Neuronal stem cell (in vitro differentiated cells): ENCODE results near the gene TAS2R19.

Source experiments
- DNase-seq: peaks from one replicate; pipeline ENCODE4 v3.0.0-alpha.2; 2013; ENCODE audit warnings: low spot score
- H2AFZ ChIP-seq: one replicate; pipeline ENCODE4 v1.6.1; 2013; ENCODE audit warnings: mild to moderate bottlenecking, low read length, inconsistent platforms
- H2AK5ac ChIP-seq: 2 replicates; pipeline ENCODE4 v1.6.1; 2013; ENCODE audit warnings: low read depth, mild to moderate bottlenecking, inconsistent platforms, low read length, moderate library complexity, mixed read lengths
- H2BK120ac ChIP-seq: 2 replicates; pipeline ENCODE4 v1.6.1; 2013; ENCODE audit warnings: low read depth, mild to moderate bottlenecking, inconsistent platforms, low read length, moderate library complexity, mixed read lengths
- H2BK12ac ChIP-seq: one replicate; pipeline ENCODE4 v1.6.1; 2013; ENCODE audit warnings: low read length, inconsistent platforms
- H2BK15ac ChIP-seq: 2 replicates; pipeline ENCODE4 v1.6.1; 2013; ENCODE audit warnings: mild to moderate bottlenecking, low read length, inconsistent platforms, mixed read lengths
- H2BK5ac ChIP-seq: one replicate; pipeline ENCODE4 v1.6.1; 2013; ENCODE audit warnings: inconsistent platforms, mild to moderate bottlenecking, low read length, moderate library complexity
- H3K14ac ChIP-seq: one replicate; pipeline ENCODE4 v1.6.1; 2013; ENCODE audit warnings: low read length, inconsistent platforms
- H3K18ac ChIP-seq: 2 replicates; pipeline ENCODE4 v1.6.1; 2013; ENCODE audit warnings: low read length, inconsistent platforms
- H3K23ac ChIP-seq: 2 replicates; pipeline ENCODE4 v1.6.1; 2013; ENCODE audit warnings: low read depth, mild to moderate bottlenecking, mixed read lengths, low read length, inconsistent platforms; ENCODE audit not compliant: poor library complexity
- H3K27ac ChIP-seq: replicated peaks from 3 replicates; pipeline ENCODE4 v1.5.1; 2013; ENCODE audit warnings: low read length, inconsistent platforms
- H3K27me3 ChIP-seq, 3 experiments: 2 replicates each; pipeline ENCODE4 v1.6.1; 2013; ENCODE audit warnings: low read length in 3 of 3, mild to moderate bottlenecking in 2 of 3, inconsistent platforms in 1 of 3, low read depth in 1 of 3, mixed read lengths in 1 of 3, moderate library complexity in 1 of 3; ENCODE audit not compliant: control insufficient read depth in 3 of 3, insufficient read depth in 3 of 3
- H3K36me3 ChIP-seq, 2 donors: replicated peaks in 1 of 2; 2 replicates each; pipeline ENCODE4 v1.6.1; 2013; ENCODE audit warnings: low read length in 2 of 2; ENCODE audit not compliant: control insufficient read depth in 2 of 2, insufficient read depth in 2 of 2
- H3K4ac ChIP-seq: 2 replicates; pipeline ENCODE4 v1.6.1; 2013; ENCODE audit warnings: inconsistent platforms, mild to moderate bottlenecking, low read length, moderate library complexity
- H3K4me1 ChIP-seq, 2 donors: 1 replicate in 1 of 2; 2 replicates in 1 of 2; pipeline ENCODE4 v1.6.1; 2013; ENCODE audit warnings: low read length in 2 of 2, low read depth in 1 of 2; ENCODE audit not compliant: control insufficient read depth in 2 of 2, insufficient read depth in 1 of 2
- H3K4me2 ChIP-seq: one replicate; pipeline ENCODE4 v1.6.1; 2013; ENCODE audit warnings: mild to moderate bottlenecking, low read length, inconsistent platforms; ENCODE audit not compliant: insufficient read depth, poor library complexity, severe bottlenecking
- H3K4me3 ChIP-seq, 2 donors: 2 replicates each; pipeline ENCODE4 v1.5.1; 2013; ENCODE audit warnings: low read length in 2 of 2, mild to moderate bottlenecking in 2 of 2, inconsistent platforms in 1 of 2, moderate library complexity in 1 of 2
- H3K79me1 ChIP-seq: one replicate; pipeline ENCODE4 v1.6.1; 2013; ENCODE audit warnings: low read depth, mild to moderate bottlenecking, inconsistent platforms, low read length, moderate library complexity
- H3K9ac ChIP-seq: one replicate; pipeline ENCODE4 v1.6.1; 2013; ENCODE audit warnings: mild to moderate bottlenecking, low read depth, low read length, inconsistent platforms; ENCODE audit not compliant: poor library complexity
- H3K9me3 ChIP-seq, 2 donors: replicated peaks in 1 of 2; 2 replicates each; pipeline versions ENCODE3 to v1.6.1; 2013; ENCODE audit warnings: low read length in 2 of 2, mild to moderate bottlenecking in 2 of 2, inconsistent platforms in 1 of 2, low read depth in 1 of 2, mixed read lengths in 1 of 2, moderate library complexity in 1 of 2; ENCODE audit not compliant: control insufficient read depth in 2 of 2, insufficient read depth in 1 of 2
- H4K8ac ChIP-seq: one replicate; pipeline ENCODE4 v1.6.1; 2013; ENCODE audit warnings: low read depth, mild to moderate bottlenecking, inconsistent platforms, low read length, moderate library complexity
- H4K91ac ChIP-seq: one replicate; pipeline ENCODE4 v1.6.1; 2013; ENCODE audit warnings: low read length, low read depth, mild to moderate bottlenecking, inconsistent platforms; ENCODE audit not compliant: poor library complexity
- WGBS, 2 donors: extraction: QIAGEN DNeasy Blood & Tissue Kit; methylation state at CpG; one replicate each; pipeline ENCODE4 v1.1.7; 2013; ENCODE audit warnings: missing lambda C conversion rate in 2 of 2, mixed read lengths in 1 of 2; ENCODE audit not compliant: insufficient read length in 2 of 2, insufficient replicate concordance in 1 of 2; ENCODE audit errors: extremely low coverage in 2 of 2; 5-methylcytosine and 5-hydroxymethylcytosine counted together

The TAS2R19 gene

DNA sequence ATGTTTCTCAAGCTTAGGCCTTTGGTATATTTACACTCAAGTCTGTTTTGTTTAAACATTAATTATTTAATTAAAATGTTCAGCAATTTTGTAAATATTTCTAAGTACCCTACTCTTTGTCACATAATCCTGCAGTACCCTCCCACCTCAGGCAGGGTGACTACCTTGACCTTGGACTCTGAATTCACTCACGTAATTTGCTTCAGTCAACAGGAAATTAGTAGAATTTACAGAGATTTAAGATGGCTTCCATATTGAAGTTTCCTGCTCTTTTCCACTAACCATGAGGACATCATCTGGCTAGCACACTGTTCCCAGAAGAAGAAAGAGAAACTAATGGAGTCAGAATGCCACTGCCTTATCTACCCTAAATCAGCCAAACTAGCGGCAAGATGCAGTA, 967 bp upstream of the TAS2R19 start:
- no CpG with 5 or more reads among the region's 2 CpGs for WGBS, 2 donors

GRCh38 chr12:11016937-11017336, 5.5 kb downstream of the TAS2R19 start:
- Histone ChIP-seq H4K91ac (no peak overlapping the region), H3K4ac (no peak overlapping the region), H3K14ac (no peak overlapping the region), H3K9ac (no peak overlapping the region), H3K9me3 (peaks cover 0 to 2% of the 10 kb centered on the region in 2 donors), H2AK5ac (no peak overlapping the region), H3K79me1 (peaks cover 2% of the 10 kb centered on the region), H2BK120ac (no peak overlapping the region), H3K4me2 (no peak overlapping the region), H2BK5ac (no peak overlapping the region), H4K8ac (no peak overlapping the region), H3K27ac (no peak overlapping the region), H3K4me3 (no peak overlapping the region), H2BK15ac (no peak overlapping the region), H3K4me1 (no peaks in the 10 kb centered on the region), H2AFZ (no peak overlapping the region), H3K18ac (no peak overlapping the region), H2BK12ac (no peak overlapping the region), H3K27me3 (no peaks in the 10 kb centered on the region), H3K23ac (no peak overlapping the region), H3K36me3 (peaks cover 0 to 31% of the 10 kb centered on the region in 2 donors)
- WGBS, 2 donors: no CpG with 5 or more reads among the region's 1 CpG
- no peak for DNase-seq

More for the DNA sequence above, 967 bp upstream of the TAS2R19 start:
- DNase-seq: no peak
- Histone ChIP-seq H3K4me1 (no peaks in the 10 kb centered on the region), H3K27ac (no peak overlapping the region), H2BK120ac (no peak overlapping the region), H2BK5ac (no peak overlapping the region), H3K23ac (no peak overlapping the region), H2BK15ac (no peak overlapping the region), H3K9me3 (peaks cover 0 to 16% of the 10 kb centered on the region in 2 donors), H3K18ac (no peak overlapping the region), H2BK12ac (no peak overlapping the region), H2AFZ (no peak overlapping the region), H3K36me3 (peaks cover 2 to 28% of the 10 kb centered on the region in 2 donors), H3K79me1 (no peaks in the 10 kb centered on the region), H4K8ac (no peak overlapping the region), H2AK5ac (no peak overlapping the region), H3K9ac (no peak overlapping the region), H3K4me2 (no peak overlapping the region), H3K4me3 (no peak overlapping the region), H4K91ac (no peak overlapping the region), H3K14ac (no peak overlapping the region), H3K27me3 (no peaks in the 10 kb centered on the region), H3K4ac (no peak overlapping the region)

- Histone ChIP-seq H3K79me1 (peaks cover 2% of the 10 kb centered on the region), H2BK5ac (no peak overlapping the region), H2BK120ac (no peak overlapping the region), H2AK5ac (no peak overlapping the region), H3K9ac (no peak overlapping the region), H3K9me3 (peaks cover 0 to 2% of the 10 kb centered on the region in 2 donors), H3K23ac (no peak overlapping the region), H3K27me3 (no peaks in the 10 kb centered on the region), H4K91ac (no peak overlapping the region), H3K4me2 (no peak overlapping the region), H3K4ac (no peak overlapping the region), H3K36me3 (peaks cover 0 to 31% of the 10 kb centered on the region in 2 donors), H4K8ac (no peak overlapping the region), H3K4me1 (no peaks in the 10 kb centered on the region), H3K27ac (no peak overlapping the region), H3K14ac (no peak overlapping the region), H3K18ac (no peak overlapping the region), H2BK15ac (no peak overlapping the region), H2AFZ (no peak overlapping the region), H3K4me3 (no peak overlapping the region), H2BK12ac (no peak overlapping the region)
- no peak for DNase-seq
- WGBS, 2 donors: no CpG with 5 or more reads among the region's 4 CpGs
These were observed 6.5 kb downstream of the TAS2R19 start for GRCh38 chr12:11015775-11016430.

GRCh38 chr12:11014234-11014633, 8.2 kb downstream of the TAS2R19 start:
- Histone ChIP-seq H2BK120ac (no peak overlapping the region), H3K27me3 (no peaks in the 10 kb centered on the region), H3K4me3 (no peak overlapping the region), H3K23ac (no peak overlapping the region), H4K8ac (no peak overlapping the region), H3K27ac (no peak overlapping the region), H2BK12ac (no peak overlapping the region), H3K9ac (no peak overlapping the region), H3K79me1 (peaks cover 2% of the 10 kb centered on the region), H4K91ac (no peak overlapping the region), H3K4me2 (no peak overlapping the region), H3K9me3 (peaks cover 0 to 2% of the 10 kb centered on the region in 2 donors), H3K36me3 (peaks cover 0 to 31% of the 10 kb centered on the region in 2 donors), H3K4ac (no peak overlapping the region), H3K4me1 (no peaks in the 10 kb centered on the region), H2BK5ac (no peak overlapping the region), H3K14ac (no peak overlapping the region), H3K18ac (no peak overlapping the region), H2AK5ac (no peak overlapping the region), H2BK15ac (no peak overlapping the region), H2AFZ (no peak overlapping the region)
- DNase-seq: no peak
